Activated CD8-positive, alpha-beta memory T cell treated with anti-CD3 and anti-CD28 coated beads for 36 hours (primary cell): ENCODE data around the gene UBA1. TPM values are rescaled to one million over a fixed set of nuclear protein-coding genes. Genes with fewer than 3 reads are reported as not detected.
"Not testable (repeated sequence)": the region's sequence is repeated elsewhere in the genome, so short reads cannot be mapped to it uniquely, and the experiment has no call there.

ENCODE experiments used
- CTCF ChIA-PET: fragments of 350-600 bp; sonication (Branson Sonifier 250); formaldehyde crosslinking; loops from one replicate; lab custom pipeline; 2021; ENCODE audit warnings: antibody characterized with exemption; lab: Charles Lee
- POLR2A ChIA-PET: fragments of 350-600 bp; sonication (Branson Sonifier 250); formaldehyde crosslinking; loops from one replicate; lab custom pipeline; 2021; ENCODE audit warnings: antibody characterized with exemption; lab: Charles Lee
- total RNA-seq, 2 experiments: library from RNA; stranded (reverse); gene quantifications; one replicate each; pipeline ENCODE4 v1.2.3, GENCODE V29; 2021

The UBA1 gene
- total RNA-seq, 2 experiments from 2014 or later: 233 to 258 TPM

- ChIA-PET CTCF (no interaction called here), POLR2A (no interaction called here)
Measured at GRCh38 chrX:47239199-47239598, 45.6 kb downstream of the UBA1 start.

DNA sequence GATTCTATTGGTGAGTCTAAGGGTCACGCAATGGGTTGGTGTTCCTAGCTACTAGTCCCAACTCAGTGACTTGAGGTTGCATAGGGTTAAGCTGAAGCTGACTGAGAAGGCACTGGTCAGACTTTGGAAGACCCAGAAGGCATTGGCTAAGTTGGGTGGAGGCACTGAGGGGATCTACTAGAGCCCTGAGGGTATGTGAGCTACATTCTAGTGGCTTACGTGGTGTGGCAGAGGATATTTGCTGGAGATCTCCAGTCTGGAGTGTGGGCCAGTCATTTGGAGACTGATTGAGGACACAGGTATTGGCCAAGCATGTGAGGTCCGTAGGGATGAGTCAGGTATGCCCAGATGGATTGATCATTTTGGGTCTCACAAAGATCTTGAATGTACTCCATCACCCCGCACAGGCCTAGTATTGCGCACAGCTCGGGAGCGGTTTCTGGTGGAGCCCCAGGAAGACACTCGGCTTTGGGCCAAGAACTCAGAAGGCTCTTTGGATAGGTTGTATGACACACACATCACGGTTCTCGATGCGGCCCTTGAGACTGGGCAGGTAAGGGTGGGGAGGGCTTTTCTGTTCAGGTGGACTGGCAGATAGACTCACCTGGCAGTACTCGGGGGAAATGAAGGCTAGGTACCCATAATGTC, 46.4 kb downstream of the UBA1 start:
- ChIA-PET POLR2A (no interaction called here), CTCF (interaction anchor here (0.6 kb wide), 1 partner anchor 153 kb away, joined by 3 read pairs; no protein-coding TSS in a partner anchor)

DNA sequence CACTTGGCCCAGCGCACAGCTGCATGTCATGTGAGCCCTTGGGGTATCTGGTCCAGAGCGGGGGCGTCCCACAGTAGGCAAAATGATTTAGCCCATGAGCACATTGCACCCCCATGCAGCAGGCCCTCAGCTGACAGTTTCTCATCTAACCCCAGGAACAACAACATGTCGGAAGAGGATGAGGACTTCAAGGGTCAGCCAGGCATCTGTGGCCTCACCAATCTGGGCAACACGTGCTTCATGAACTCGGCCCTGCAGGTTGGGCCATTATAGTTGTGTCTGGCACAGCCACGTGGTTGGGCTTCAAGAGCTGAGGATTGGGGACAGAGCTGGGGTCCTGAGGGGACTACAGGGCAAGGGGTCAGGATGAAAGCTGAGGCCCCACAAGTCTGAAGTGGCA, 47.0 kb downstream of the UBA1 start:
- CTCF ChIA-PET: no interaction called here
- POLR2A ChIA-PET: no interaction called here

GRCh38 chrX:47241201-47242011, 47.8 kb downstream of the UBA1 start:
- POLR2A ChIA-PET: no interaction called here

DNA sequence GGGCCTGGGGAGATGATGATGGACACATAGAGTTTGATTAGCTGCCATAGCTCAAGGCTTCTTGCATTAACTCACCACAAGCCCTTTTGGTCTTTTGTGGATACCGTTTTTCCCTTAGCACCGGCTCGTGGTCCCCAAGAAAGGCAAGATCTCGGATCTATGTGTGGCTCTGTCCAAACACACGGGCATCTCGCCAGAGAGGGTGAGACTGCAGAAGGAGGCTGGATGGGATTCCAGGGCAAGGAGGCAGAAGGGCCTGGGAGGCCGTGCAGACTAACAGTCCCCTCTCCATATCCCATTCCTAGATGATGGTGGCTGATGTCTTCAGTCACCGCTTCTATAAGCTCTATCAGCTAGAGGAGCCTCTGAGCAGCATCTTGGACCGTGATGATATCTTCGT, 48.7 kb downstream of the UBA1 start:
- CTCF ChIA-PET: no interaction called here
- POLR2A ChIA-PET: no interaction called here

More at GRCh38 chrX:47241201-47242011, 47.8 kb downstream of the UBA1 start:
- CTCF ChIA-PET: no interaction called here

DNA sequence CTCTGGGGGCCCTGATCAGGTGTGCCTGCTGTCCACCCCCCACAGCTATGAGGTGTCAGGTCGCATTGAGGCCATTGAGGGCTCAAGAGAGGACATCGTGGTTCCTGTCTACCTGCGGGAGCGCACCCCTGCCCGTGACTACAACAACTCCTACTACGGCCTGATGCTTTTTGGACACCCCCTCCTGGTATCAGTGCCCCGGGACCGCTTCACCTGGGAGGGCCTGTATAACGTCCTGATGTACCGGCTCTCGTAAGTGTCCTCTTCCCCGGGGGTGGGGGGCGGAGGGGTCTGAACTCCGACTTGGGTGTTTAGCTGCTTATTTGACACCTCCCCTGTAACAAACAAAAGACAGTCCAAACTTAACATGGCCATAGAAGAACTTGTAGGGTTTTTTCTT, 49.7 kb downstream of the UBA1 start:
- ChIA-PET POLR2A (no interaction called here), CTCF (no interaction called here)

GRCh38 chrX:47244676-47245075, 51.0 kb downstream of the UBA1 start:
- ChIA-PET POLR2A (no interaction called here), CTCF (no interaction called here)

DNA sequence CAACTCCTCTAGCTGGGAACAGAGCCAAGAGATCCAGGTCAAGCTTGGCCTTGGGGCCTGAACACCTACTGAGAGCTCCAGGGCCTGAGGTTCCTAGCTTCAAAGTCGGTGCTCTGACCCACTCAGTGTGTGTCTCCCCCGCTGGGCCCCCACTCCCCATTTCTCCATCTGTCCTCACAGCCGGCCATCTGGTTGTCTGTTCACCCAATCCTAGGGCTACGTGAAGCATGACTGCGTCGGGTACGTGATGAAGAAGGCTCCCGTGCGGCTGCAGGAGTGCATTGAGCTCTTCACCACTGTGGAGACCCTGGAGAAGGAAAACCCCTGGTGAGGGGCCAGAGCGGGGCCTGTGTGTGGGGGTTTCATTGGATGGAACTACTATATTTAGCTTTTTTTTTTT, 51.5 kb downstream of the UBA1 start:
- ChIA-PET POLR2A (no interaction called here), CTCF (no interaction called here)

GRCh38 chrX:47247206-47247998, 53.8 kb downstream of the UBA1 start:
- ChIA-PET CTCF (no interaction called here), POLR2A (interaction anchor here (0.6 kb wide), 1 partner anchor 301 kb away, joined by 3 read pairs; no protein-coding TSS in a partner anchor)

DNA sequence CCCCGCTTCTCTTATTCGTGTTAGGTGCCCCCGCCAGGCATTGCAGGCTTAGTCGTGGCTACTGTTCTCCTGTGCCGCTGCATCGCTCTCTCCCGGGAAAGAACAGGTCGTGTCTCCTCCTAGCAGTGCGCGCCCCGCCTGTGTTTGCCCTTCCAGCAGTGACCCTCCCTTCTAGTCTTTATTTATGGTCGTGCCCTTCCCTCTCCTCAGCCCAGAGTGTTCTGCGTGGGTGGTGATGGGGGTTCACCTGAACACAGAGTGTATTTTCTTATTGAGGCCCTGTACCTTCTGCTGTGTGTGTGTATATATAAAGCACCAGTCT, 54.3 kb downstream of the UBA1 start:
- ChIA-PET POLR2A (no interaction called here), CTCF (no interaction called here)

GRCh38 chrX:47248576-47248975, 54.9 kb downstream of the UBA1 start:
- ChIA-PET POLR2A (interaction anchor here (0.5 kb wide), 1 partner anchor 10 kb away, joined by 6 read pairs; no protein-coding TSS in a partner anchor), CTCF (no interaction called here)

- CTCF ChIA-PET: no interaction called here
Measured at GRCh38 chrX:47250017-47250347, 56.4 kb downstream of the UBA1 start.

DNA sequence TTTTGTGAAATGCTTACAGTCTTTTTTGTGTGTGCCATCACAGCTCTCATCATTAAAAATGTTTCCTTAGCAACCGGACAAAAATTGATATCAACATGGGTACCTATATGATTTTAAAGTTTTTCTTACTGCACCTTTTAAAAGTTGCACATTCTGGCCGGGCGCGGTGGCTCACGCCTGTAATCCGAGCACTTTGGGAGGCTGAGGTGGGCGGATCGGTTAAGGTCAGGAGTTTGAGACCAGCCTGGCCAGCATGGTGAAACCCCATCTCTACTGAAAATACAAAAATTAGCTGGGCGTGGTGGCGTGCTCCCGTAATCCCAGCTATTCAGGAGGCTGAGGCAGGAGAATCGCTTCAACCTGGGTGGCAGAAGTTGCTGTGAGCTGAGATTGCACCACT, 64.0 kb downstream of the UBA1 start:
- CTCF ChIA-PET, POLR2A ChIA-PET: not testable (repeated sequence)

More at GRCh38 chrX:47250017-47250347, 56.4 kb downstream of the UBA1 start:
- POLR2A ChIA-PET: no interaction called here

Other genes starting within 250 kb of the UBA1 start
- gene RGN, start 115.4 kb upstream of the UBA1 start, total RNA-seq: not detected
- 10 to 100 TPM; 92.3 to 97.3 TPM for gene NDUFB11, start 49.1 kb upstream of the UBA1 start, total RNA-seq
- gene RBM10, start 48.6 kb upstream of the UBA1 start, total RNA-seq: 10 to 100 TPM; 67.1 to 68.1 TPM
- 10 to 100 TPM; 48.7 to 54.2 TPM for gene CDK16, start 24.9 kb downstream of the UBA1 start, total RNA-seq
- 10 to 100 TPM; 40.7 to 45.0 TPM for gene USP11, start 39.2 kb downstream of the UBA1 start, total RNA-seq
- under 1 TPM; 0.72 to 0.96 TPM for gene ZNF157, start 176.7 kb downstream of the UBA1 start, total RNA-seq